Activated CD4-positive, alpha-beta memory T cell treated with anti-CD3 and anti-CD28 coated beads for 36 hours (primary cell): ENCODE results near the gene MRPL4. TPM values are rescaled to one million over a fixed set of nuclear protein-coding genes. Genes with fewer than 3 reads are reported as not detected.
"Not testable (repeated sequence)": the region's sequence is repeated elsewhere in the genome, so short reads cannot be mapped to it uniquely, and the experiment has no call there.

Experiments used
- CTCF ChIA-PET: fragments of 350-600 bp; sonication (Branson Sonifier 250); formaldehyde crosslinking; loops from one replicate; lab custom pipeline; 2021; ENCODE audit warnings: antibody characterized with exemption, inconsistent platforms; lab: Charles Lee
- POLR2A ChIA-PET: fragments of 350-600 bp; sonication (Branson Sonifier 250); formaldehyde crosslinking; loops from one replicate; lab custom pipeline; 2021; ENCODE audit warnings: antibody characterized with exemption; lab: Charles Lee
- DNase-seq: peaks from one replicate; pipeline ENCODE4 v3.0.0-alpha.2; 2020
- H3K27ac Mint-ChIP-seq: one replicate; pipeline ENCODE4 v1.8.0; 2021; ENCODE audit warnings: mixed read lengths
- H3K27me3 Mint-ChIP-seq: one replicate; pipeline ENCODE4 v1.8.0; 2021; ENCODE audit warnings: mixed read lengths
- H3K36me3 Mint-ChIP-seq: one replicate; pipeline ENCODE4 v1.8.0; 2021; ENCODE audit warnings: mixed read lengths
- H3K4me1 Mint-ChIP-seq: one replicate; pipeline ENCODE4 v1.8.0; 2021; ENCODE audit warnings: low read depth, mixed read lengths
- H3K4me3 Mint-ChIP-seq: one replicate; pipeline ENCODE4 v1.8.0; 2021; ENCODE audit warnings: mild to moderate bottlenecking, mixed read lengths
- H3K9me3 Mint-ChIP-seq: one replicate; pipeline ENCODE4 v1.8.0; 2021; ENCODE audit warnings: mixed read lengths
- intact Hi-C: fragments of 100-400 bp; cut with micrococcal nuclease; formaldehyde crosslinking; loops from one replicate; pipeline ENCODE4 v1.15.1; 2023
- total RNA-seq, 2 experiments: library from RNA; stranded (reverse); gene quantifications; one replicate each; pipeline ENCODE4 v1.2.3, GENCODE V29; 2021

MRPL4 gene
- total RNA-seq, 2 experiments from 2014 or later = 106 to 115 TPM

- Mint-ChIP-seq H3K27me3 (no peaks in the 10 kb centered on the region), H3K4me1 (peaks cover 14% of the 10 kb centered on the region), H3K9me3 (no peaks in the 10 kb centered on the region), H3K4me3 (no peak overlapping the region), H3K27ac (no peak overlapping the region), H3K36me3 (peaks cover 45% of the 10 kb centered on the region)
- DNase-seq = no peak
- POLR2A ChIA-PET = interaction anchor here (0.5 to 2.4 kb wide), 3 partner anchors 9 to 464 kb away, joined by 3 to 15 read pairs (median 4); partner anchors contain the start of gene ICAM1
- CTCF ChIA-PET = interaction anchor here (0.6 to 1.7 kb wide), 6 partner anchors 10 to 231 kb away, joined by 3 to 9 read pairs (median 4); partner anchors contain the start of gene ICAM1
- intact Hi-C loops = no loop called here
Observed at GRCh38 chr19:10279737-10280442, 27.9 kb downstream of the MRPL4 start.

GRCh38 chr19:10282043-10282442 is 30.0 kb downstream of the MRPL4 start:
- DNase-seq, intact Hi-C loops, H3K4me3 Mint-ChIP-seq, H3K27ac Mint-ChIP-seq, POLR2A ChIA-PET, H3K27me3 Mint-ChIP-seq, H3K9me3 Mint-ChIP-seq: not testable (repeated sequence)
- CTCF ChIA-PET = interaction anchor here (1.6 kb wide), 1 partner anchor 12 kb away, joined by 3 read pairs; no protein-coding TSS in a partner anchor
- Mint-ChIP-seq H3K4me1 (peaks cover 30% of the 10 kb centered on the region), H3K36me3 (peaks cover 59% of the 10 kb centered on the region)

- no peak overlapping the region for H3K4me3 Mint-ChIP-seq
- H3K27me3 Mint-ChIP-seq = peaks cover 12% of the 10 kb centered on the region
- H3K9me3 Mint-ChIP-seq = no peaks in the 10 kb centered on the region
- H3K36me3 Mint-ChIP-seq = peaks cover 51% of the 10 kb centered on the region
- CTCF ChIA-PET = interaction anchor here (0.9 to 1.6 kb wide), 2 partner anchors 13 to 14 kb away, joined by 3 to 4 read pairs; no protein-coding TSS in a partner anchor
- intact Hi-C loops = no loop called here
- H3K4me1 Mint-ChIP-seq = peaks cover 34% of the 10 kb centered on the region
- DNase-seq = no peak
- H3K27ac Mint-ChIP-seq = no peak overlapping the region
- POLR2A ChIA-PET = interaction anchor here (1.2 kb wide), 1 partner anchor 12 kb away, joined by 3 read pairs; the partner anchor contains the start of gene ICAM1
Observed at GRCh38 chr19:10283301-10284064, 31.5 kb downstream of the MRPL4 start.

- CTCF ChIA-PET = interaction anchor here (5.8 kb wide), 1 partner anchor 14 kb away, joined by 57 read pairs; the partner anchor contains the start of gene ICAM1
- Mint-ChIP-seq H3K27ac (no peak overlapping the region), H3K27me3 (peaks cover 20% of the 10 kb centered on the region), H3K9me3 (no peaks in the 10 kb centered on the region), H3K4me1 (peaks cover 39% of the 10 kb centered on the region), H3K36me3 (peaks cover 47% of the 10 kb centered on the region), H3K4me3 (no peak overlapping the region)
- no peak for DNase-seq
- POLR2A ChIA-PET = interaction anchor here (0.6 kb wide), 1 partner anchor 45 kb away, joined by 4 read pairs; no protein-coding TSS in a partner anchor
- intact Hi-C loops = no loop called here
Observed at GRCh38 chr19:10284065-10284959, 32.3 kb downstream of the MRPL4 start.

- Mint-ChIP-seq H3K9me3 (no peaks in the 10 kb centered on the region), H3K36me3 (peaks cover 43% of the 10 kb centered on the region), H3K27me3 (peaks cover 21% of the 10 kb centered on the region), H3K4me1 (peaks cover 39% of the 10 kb centered on the region), H3K4me3 (no peak overlapping the region), H3K27ac (no peak overlapping the region)
- ChIA-PET CTCF (interaction anchor here (5.8 kb wide), 1 partner anchor 14 kb away, joined by 57 read pairs; the partner anchor contains the start of gene ICAM1), POLR2A (no interaction called here)
- DNase-seq = no peak
- intact Hi-C loops = no loop called here
Observed at GRCh38 chr19:10284960-10285278, 32.9 kb downstream of the MRPL4 start.

GRCh38 chr19:10285393-10285792 is 33.4 kb downstream of the MRPL4 start:
- intact Hi-C loops = no loop called here
- no peak for DNase-seq
- CTCF ChIA-PET = interaction anchor here (1.1 to 5.8 kb wide), 4 partner anchors 11 to 103 kb away, joined by 3 to 57 read pairs (median 8); partner anchors contain the start of gene ICAM1
- POLR2A ChIA-PET = interaction anchor here (1.4 kb wide), 1 partner anchor 14 kb away, joined by 12 read pairs; the partner anchor contains the start of gene ICAM1
- Mint-ChIP-seq H3K9me3 (no peaks in the 10 kb centered on the region), H3K4me3 (no peak overlapping the region), H3K4me1 (peaks cover 42% of the 10 kb centered on the region), H3K27me3 (peaks cover 25% of the 10 kb centered on the region), H3K36me3 (peaks cover 41% of the 10 kb centered on the region), H3K27ac (no peak overlapping the region)

- intact Hi-C loops = loop anchor here (1.0 kb wide), 1 partner anchor 17 kb away; no protein-coding TSS in a partner anchor
- ChIA-PET POLR2A (interaction anchor here (1.2 to 4.0 kb wide), 2 partner anchors 9 to 16 kb away, joined by 3 to 47 read pairs; partner anchors contain the start of gene ICAM1), CTCF (interaction anchor here (1.3 to 6.5 kb wide), 6 partner anchors 9 to 102 kb away, joined by 3 to 57 read pairs (median 9); partner anchors contain the start of gene ICAM1)
- H3K36me3 Mint-ChIP-seq = peaks cover 35% of the 10 kb centered on the region
- no peak within 1 kb of the TSS for H3K27ac Mint-ChIP-seq
- peak; percentile 55 for DNase-seq
- peaks cover 40% of the 10 kb centered on the region for H3K27me3 Mint-ChIP-seq
- no peaks in the 10 kb centered on the region for H3K9me3 Mint-ChIP-seq
- peaks cover 56% of the 10 kb centered on the region for H3K4me1 Mint-ChIP-seq
- H3K4me3 Mint-ChIP-seq = no peak within 1 kb of the TSS
Observed at GRCh38 chr19:10286803-10287737, 35.1 kb downstream of the MRPL4 start, which contains the start of gene ICAM4. Gene ICAM4 (plus strand): TSS chr19:10286955. CDS start chr19:10287013, 58 bp downstream.

- DNase-seq = peak; percentile 66
- peaks cover 68% of the 10 kb centered on the region for H3K4me1 Mint-ChIP-seq
- H3K27ac Mint-ChIP-seq = peak overlapping the region; percentile 24
- intact Hi-C loops = loop anchor here (1.0 kb wide), 1 partner anchor 19 kb away; no protein-coding TSS in a partner anchor
- H3K4me3 Mint-ChIP-seq = peak overlapping the region; percentile 68
- CTCF ChIA-PET = interaction anchor here (0.6 to 6.5 kb wide), 10 partner anchors 10 to 168 kb away, joined by 3 to 57 read pairs (median 6); partner anchors contain the start of genes CDC37 and ICAM1
- H3K27me3 Mint-ChIP-seq = peaks cover 56% of the 10 kb centered on the region
- no peaks in the 10 kb centered on the region for H3K9me3 Mint-ChIP-seq
- POLR2A ChIA-PET = interaction anchor here (1.5 to 4.0 kb wide), 2 partner anchors 18 to 30 kb away, joined by 5 to 47 read pairs; partner anchors contain the start of gene ICAM1
- peaks cover 29% of the 10 kb centered on the region for H3K36me3 Mint-ChIP-seq
Observed at GRCh38 chr19:10288662-10289166, 36.7 kb downstream of the MRPL4 start.

GRCh38 chr19:10289167-10289835 is 37.3 kb downstream of the MRPL4 start:
- ChIA-PET CTCF (interaction anchor here (0.5 to 6.5 kb wide), 13 partner anchors 12 to 167 kb away, joined by 3 to 57 read pairs (median 4); partner anchors contain the start of genes CDC37 and ICAM1), POLR2A (interaction anchor here (0.5 to 4.0 kb wide), 4 partner anchors 19 to 167 kb away, joined by 3 to 47 read pairs (median 5); partner anchors contain the start of gene ICAM1)
- H3K36me3 Mint-ChIP-seq = peaks cover 23% of the 10 kb centered on the region
- H3K4me1 Mint-ChIP-seq = peaks cover 71% of the 10 kb centered on the region
- H3K27me3 Mint-ChIP-seq = peaks cover 61% of the 10 kb centered on the region
- H3K9me3 Mint-ChIP-seq = no peaks in the 10 kb centered on the region
- intact Hi-C loops = loop anchor here (1.0 kb wide), 1 partner anchor 20 kb away; no protein-coding TSS in a partner anchor
- DNase-seq = peak; percentile 77
- H3K27ac Mint-ChIP-seq = peak overlapping the region; percentile 24
- peak overlapping the region; percentile 68 for H3K4me3 Mint-ChIP-seq
